Activated CD4-positive, alpha-beta T cell treated with anti-CD3 and anti-CD28 coated beads, Interleukin-2, amount 50 U/mL, for 16 hours (primary cell): ENCODE results near the gene UCK2.

Experiments used
- DNase-seq: peaks from one replicate; pipeline ENCODE4 v3.0.0-alpha.2; 2020

The UCK2 gene

DNA sequence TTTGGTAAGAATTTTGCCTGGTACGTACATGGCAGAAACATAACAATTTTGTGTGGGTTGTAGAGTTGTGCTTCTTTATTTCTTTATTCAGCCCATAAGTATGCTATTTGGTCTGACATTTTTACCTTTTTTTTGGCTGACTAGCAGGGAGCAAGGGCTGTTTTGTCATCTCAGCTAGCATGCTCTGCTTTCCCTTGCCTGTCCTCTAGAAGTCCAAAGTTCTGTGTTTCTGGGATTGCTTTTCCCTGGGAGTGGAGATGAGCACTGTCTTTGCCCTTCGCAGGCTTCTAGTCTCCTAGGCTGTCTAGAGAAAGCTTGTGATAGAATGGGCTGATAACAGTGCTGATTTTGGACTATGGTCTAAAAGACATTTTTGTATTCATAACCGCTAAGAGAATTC is 7.5 kb downstream of the UCK2 start:
- no peak for DNase-seq

DNA sequence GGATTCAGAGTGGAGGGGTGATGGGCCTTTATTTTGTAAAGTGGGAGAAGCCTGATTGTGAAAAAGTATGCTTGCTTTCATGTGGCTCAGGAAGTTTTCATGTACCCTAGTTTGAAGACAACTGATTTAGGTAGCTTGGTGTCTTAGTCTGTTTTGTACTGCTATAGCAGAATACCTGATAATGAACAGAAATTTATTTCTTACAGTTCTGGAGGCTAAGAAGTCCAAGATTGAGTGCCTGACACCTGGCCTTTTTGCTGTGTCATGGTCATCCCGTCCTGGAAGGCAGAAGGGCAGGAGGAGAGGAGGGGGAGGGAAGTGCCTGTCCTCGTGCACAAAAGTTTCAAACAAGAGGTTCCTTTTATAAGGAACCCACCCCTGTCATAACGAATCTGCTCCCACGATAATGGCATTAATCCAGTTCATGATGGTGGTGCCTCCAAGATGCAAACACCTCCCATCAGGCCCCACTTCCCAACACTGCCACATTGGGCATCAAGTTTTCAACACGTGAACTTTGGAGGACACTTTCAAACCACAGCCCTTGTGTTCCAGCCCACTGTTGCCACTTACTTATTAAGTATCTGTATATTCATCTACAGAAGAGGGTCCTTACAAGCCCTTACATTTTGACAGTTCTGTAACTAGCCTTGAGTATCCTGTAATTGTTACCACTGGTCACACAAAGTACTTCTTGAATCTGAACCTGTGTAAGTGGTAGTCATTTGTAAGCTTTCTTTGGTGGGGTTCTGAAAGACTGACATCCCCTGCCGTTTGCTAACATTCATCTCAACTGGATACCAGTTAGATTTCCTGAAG is 9.5 kb downstream of the UCK2 start:
- DNase-seq = no peak

DNA sequence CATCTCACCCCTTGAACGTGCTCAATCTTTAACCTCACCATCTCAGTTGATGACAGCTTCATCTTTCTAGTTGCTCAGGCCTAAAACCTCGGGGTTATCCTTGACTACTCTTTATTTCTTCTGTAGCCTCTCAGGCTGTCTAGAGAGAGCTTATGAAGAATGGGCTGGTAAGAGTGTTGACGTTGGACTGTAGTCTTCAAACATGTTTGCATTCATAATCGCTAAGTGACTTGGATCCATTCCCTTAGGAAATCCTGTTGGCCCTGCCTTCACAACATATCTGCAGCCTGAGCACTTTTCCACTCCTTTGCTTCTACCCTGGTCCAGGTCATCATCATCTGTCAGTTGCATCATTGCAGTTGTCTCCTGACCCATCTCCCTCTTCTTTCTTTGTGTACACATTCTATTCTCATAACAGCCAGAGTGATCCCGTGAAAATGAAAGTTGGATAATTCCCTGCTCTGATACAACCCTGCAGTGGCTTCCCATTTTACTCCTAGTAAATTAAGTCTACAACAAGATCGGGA is 10.5 kb downstream of the UCK2 start:
- DNase-seq = no peak

DNA sequence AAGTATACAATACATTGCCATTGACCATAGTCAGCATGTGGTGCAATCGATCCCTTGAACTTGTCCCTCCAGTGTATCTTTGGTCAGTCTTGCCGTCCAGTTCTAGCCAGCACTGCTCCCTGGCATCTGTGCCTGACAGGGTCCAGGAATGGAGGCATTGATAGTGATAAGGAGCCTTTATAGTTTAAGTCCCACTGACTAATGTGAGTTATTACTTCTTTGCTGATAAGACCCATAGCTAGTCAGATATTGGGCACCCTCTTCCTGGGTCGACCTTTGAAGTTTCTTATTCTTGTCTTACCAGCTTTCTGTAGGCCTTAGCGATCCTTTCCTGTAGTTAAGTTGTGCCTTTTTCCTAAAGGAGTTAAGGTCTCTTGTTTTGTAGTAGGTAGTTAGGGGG is 13.0 kb downstream of the UCK2 start:
- DNase-seq = no peak

DNA sequence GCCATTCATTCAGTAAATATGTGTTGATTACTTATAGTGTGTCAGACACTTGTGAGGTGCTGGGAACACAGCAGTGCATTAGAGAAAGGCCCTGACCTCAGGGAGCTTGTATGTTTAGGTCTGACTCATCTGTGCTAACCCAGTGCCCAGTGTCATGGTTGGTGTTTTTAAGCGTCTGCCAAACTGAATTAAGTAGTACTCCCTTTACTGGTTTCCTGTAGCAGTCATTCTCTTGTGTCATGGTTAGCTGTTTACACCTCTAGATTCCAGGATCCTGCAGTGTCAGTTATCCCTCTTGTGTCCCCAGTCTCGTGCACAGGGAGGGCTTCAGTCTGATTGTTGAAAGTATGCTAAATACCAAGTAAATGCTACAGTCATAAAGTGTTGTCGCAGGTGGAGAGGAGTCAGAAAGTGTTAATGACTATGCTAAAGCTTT is 14.2 kb downstream of the UCK2 start:
- peak; percentile 63 for DNase-seq

DNA sequence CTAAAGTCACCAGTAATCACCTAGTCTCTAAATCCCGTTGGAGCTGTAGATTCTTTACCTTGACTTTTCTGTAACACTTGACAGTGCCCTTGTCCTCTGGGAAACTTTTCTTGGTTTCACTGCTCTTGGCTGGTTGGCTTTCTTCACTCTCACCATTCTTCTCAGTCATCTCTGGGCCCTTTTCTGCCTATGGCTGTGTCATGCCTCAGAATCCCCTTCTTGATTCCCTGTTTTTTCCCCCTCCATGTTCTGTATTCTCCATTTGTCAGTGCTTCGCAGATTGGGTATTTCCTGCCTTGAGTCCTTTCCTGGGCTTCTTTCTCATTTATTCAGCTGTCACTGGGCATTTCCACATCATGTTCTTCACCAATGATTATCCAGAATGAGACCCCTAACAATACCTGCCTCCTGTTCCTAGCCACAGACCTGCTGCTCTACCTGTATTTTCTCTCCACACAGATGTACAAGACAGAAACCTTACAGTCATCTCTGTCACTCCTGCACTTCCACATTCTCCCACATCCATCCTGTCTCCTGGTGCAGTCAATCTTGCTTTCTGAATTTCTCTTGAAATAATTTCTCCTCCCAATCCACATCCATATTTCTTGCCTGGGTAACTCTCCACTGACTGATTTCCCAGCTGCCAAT is 14.7 kb downstream of the UCK2 start:
- DNase-seq = no peak

DNA sequence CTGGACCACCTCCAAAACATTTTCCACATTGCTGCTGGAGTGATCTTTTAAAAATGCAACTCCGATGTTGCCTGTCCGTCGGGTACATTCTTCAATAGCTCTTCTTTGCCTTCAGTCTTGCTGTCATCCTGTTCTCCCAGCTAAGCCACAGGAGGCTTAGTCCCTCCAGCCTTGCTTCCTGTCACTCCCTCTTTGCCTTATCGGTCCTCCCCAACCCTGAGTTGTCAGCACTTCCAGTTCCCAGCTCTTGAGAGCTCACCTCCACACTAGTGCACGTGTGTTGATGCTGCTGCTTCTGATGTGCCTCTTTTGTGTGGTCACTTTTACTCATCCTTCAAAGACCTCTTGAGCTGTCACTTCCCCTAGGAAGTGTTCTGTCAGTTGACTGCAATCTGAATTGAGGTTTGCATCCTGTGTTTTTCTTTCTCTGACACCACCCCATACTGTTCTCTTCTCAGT is 15.3 kb downstream of the UCK2 start:
- peak; percentile 72 for DNase-seq

DNA sequence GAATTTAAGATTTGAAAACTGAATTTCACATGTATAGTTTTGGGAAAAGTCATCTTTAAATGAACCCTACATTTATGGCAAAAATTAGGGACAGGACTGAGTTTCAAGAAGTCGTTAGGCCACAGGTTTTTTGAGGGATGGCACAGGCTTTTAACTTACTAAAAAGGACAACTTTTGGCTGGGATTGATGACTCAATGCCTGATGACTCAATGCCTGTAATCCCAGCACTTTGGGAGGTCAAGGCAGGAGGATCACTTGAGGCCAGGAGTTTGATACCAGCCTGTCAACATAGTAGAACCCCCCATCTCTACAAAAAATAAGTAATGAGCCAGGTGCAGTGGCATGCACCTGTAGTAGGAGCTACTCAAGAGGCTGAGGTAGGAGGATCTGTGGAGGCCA is 15.9 kb downstream of the UCK2 start:
- DNase-seq = no peak

DNA sequence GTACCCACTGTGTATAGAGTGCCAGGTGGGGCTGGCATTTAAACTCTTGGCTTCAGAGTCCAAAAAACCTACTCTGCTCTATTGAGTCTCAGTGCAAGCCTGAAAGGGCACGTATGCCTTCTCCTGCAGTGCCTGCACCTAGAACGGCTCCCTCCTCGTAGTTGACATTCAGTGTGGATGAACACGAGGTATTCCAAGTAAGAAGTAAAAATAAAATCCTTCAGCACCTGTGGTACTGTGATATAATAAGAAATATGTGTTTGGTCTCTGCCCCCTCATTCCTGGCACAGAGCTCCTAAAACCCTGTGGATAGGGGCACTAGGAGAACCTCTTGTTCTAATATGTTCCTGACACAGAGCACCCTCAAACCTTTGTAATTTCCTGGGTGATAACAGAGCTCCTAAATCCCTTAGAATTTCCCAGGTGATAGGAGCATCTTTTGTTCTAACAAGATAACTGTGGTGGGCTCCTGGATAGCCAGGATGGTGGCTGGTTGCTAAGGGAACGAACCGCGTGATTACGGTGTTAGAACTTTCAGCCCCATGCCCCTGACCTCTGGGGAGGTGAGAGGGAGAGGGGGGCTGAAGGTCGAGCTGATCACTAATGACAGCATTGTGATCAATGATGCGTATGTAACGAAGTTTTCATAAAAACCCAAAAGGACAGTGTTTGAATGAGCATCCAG is 16.8 kb downstream of the UCK2 start:
- no peak for DNase-seq

DNA sequence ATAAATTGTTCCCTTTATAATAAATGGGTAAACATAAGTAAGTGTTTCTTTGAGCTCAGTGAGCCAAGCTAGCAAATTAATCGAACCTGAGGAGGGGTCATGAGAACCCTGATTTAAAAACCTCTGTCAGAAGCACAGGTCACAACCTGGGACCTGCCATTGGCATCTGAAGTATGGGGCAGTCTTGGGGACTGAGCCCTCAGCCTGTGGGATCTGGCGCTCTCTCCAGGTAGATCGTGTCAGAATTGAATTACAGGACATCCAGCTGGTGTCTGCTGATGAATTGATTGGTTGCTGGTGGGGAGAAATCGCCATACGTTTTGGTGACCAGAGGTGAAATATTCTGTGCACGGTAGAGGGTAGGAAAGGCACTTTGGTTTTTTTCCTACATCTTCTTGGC is 17.5 kb downstream of the UCK2 start:
- DNase-seq = no peak

DNA sequence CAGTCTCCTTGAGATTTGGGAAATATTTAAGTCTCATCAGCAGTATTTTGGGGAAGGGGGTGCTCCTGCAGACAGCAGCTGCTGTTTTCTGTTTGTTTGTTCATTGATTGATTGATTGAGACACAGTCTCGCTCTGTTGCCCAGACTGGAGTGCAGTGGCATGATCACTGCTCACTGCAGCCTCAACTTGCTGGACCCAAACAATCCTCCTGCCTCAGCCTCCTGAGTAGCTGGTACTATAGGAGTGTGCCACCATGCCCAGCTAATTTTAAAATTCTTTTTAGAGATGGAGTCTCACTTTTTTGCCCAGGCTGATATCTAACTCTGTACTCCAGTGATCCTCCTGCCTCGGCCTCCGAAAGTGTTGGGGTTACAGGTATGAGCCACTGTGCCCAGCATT is 18.2 kb downstream of the UCK2 start:
- no peak for DNase-seq

DNA sequence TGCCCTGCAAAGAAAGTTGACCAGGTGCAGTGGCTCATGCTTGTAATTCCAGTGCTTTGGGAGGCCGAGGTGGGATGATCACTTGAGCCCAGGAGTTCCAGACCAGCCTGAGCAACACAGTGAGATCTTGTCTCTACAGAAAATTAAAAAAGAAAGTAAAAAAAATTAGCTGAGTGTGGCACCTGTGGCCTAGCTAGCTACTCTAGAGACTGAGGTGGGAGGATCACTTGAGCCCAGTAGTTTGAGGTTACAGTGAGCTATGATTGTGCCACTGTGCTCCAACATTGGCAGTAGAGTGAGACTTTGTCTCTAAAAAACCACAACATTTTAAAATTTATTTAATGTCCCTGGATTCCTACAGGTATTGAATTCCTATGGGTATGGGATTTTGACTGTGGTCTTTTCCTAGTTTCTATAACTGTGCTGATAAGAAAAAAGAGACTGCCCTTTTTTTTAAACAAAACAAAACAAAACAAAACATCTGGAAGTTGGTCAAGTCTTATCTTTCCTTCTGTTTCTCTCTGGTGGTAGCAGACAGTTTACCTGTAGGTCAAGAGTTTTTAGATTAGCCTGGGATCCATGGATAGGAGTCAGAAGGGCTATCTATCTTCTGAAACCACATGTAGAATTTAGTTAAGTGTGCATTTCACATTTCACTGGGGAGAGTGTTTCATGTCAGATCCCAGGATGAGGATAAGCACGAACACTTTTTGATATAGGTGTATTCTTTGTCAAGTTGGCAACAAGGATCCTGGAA is 18.8 kb downstream of the UCK2 start:
- DNase-seq = peak; percentile 16

DNA sequence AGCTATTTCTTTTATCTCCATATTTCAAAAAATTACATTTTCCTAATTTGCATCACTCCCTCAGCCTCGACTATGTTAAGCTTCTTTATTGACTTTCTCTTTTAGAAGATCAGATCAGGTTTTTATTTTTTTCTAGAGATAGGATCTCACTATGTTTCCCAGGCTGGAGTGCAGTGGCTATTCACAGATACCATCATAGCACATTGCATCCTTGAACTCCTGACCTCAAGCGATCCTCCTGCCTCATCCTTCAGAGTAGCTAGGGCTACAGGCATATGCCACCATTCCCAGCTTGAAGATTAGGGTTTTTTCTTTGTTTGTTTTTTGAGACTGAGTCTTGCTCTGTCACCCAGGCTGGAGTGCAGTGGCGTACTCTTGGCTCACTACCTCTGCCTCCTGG is 20.1 kb downstream of the UCK2 start:
- DNase-seq = no peak

DNA sequence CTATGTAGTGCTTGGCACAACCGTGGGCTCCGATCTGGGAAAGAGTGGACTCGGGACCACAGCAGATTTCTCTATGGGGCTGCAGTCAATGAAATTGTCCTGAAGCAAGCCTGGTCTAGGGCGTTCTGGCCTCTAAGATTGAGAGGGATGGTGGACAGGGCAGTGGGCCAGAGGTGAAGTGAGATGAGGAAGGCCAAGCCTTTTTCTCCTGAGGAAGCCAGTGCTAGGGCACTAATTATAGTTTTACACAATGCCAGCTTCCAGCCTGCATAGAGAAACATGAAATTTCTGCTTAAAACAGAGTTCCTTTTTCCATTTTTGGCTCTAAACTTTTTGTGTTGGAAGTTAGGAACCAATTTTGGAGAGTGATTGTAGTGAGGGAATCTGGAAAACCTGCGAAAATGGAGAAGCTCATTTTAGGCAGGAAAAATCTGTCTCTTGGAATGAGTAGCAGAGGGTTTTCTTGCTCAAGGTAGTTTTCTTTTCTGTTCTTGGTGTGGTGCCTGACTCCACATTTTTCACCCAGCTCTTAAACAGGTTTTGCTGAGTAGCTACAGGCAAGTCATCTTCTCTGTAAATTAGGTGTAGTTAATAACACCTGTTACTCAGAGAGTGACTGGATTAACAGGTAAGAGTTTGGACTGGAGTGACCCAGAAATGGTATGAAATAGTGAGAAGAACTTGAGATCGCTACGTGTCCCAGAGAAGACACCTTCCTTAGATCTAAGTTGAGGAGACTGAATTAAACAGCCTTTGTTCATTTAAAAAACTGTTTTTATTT is 22.1 kb downstream of the UCK2 start:
- DNase-seq = no peak

DNA sequence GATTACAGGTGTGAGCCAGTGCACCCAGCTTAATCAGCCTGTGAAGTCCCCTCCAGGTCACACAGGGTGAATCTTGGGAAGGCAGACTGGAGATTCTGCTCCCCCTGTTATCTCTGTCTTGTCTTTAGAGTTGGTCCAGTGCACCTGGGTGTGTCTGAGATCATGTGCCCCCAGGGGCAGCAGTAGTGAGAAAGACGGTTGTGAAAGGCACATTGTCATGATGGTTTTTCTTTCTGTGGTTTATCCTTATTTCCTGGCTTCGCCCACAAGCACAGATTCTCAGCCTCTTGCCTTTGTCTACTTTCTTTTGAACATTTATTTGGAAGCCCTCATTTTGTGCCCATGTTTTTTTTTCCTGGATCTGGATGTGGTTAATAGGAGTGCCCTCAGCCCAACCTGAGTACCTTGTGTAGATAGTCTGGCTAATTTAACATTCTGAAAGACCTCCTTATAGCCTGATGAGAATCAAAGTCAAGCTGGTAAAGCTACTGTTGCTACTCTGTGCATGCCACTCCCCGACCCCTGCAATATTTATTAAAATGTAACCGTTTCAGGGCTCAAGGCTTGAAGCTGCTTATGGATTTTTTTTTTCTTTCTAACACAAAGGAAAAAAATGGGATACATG is 23.7 kb downstream of the UCK2 start:
- DNase-seq = peak; percentile 52

DNA sequence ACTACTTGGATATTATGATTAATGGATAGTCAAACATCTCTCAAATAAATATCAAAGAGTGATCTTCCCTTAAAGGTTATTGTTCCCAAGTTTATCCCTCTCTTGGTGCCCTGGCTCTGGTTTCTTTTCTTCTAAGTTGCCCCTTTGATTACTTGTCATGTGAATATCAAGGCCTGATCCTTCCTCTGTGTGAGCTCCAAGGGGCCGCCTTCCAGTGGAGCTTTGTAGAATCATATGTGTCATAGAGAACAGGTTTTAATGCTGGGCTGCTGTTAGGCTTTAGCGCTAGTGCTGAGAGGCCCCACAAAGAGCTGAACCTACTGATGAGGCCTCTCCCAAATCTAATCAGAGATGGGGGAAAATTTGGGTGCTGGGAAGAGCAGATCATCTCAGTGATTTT is 25.5 kb downstream of the UCK2 start:
- no peak for DNase-seq

DNA sequence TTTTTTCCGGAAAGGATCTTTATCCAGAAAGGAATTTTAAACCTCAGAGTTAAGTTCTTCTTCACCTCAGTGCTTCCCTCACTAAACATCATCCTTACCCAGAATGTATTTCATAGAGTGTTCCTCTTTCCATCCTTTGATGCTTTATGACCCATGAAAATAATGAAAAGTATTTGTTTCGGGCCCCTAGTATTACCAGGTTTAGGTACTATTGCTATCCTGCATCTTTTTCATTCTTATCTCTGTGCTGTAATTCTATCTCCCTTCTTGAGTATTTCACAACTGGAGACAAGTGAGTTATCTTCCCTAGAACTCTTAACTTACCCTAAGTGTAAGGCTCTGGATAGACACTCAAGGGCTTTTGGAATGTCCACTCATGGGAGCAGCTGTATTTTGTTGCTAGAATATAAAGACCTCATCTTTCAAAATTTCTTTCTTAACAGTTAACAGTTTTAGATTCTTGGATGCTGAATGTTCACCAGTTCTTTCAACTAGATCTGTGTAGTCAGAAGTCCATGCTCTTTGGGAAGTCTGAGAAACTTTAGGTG is 26.2 kb downstream of the UCK2 start:
- DNase-seq = no peak

DNA sequence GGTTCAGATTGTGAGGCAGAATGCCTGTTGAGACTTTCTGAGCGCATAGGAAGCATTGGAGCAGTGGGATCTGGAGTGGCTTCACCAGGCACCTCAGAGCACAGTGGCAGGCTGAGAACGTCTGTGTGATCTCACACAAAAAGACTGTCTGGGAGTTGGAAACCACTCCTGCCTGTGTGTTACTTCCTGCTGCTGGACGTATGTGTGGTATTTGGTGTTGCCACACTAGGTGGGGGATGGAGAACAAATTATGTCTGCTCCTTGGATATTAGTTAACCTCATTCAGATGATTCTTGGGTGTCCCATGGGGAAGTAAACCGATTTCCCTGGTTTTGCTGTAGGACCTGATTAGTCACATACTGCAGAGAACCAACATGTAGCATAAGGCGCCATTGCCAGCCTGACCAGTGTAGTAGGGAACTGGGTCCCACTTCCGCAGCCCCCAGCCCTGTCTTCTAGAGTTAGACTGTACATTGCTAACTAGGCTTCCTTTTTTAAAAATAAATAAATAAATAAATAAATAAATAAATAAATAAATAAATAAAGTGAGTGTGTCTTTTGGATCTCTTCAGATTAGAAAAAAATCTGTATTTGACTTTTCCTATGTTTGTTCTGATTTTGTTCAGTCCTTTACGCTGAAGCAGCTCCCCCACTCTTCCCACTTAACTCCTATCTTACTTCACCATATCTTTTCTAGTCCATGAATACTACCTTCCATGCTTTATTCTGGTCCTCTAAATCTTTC is 26.9 kb downstream of the UCK2 start:
- DNase-seq = peak; percentile 21

DNA sequence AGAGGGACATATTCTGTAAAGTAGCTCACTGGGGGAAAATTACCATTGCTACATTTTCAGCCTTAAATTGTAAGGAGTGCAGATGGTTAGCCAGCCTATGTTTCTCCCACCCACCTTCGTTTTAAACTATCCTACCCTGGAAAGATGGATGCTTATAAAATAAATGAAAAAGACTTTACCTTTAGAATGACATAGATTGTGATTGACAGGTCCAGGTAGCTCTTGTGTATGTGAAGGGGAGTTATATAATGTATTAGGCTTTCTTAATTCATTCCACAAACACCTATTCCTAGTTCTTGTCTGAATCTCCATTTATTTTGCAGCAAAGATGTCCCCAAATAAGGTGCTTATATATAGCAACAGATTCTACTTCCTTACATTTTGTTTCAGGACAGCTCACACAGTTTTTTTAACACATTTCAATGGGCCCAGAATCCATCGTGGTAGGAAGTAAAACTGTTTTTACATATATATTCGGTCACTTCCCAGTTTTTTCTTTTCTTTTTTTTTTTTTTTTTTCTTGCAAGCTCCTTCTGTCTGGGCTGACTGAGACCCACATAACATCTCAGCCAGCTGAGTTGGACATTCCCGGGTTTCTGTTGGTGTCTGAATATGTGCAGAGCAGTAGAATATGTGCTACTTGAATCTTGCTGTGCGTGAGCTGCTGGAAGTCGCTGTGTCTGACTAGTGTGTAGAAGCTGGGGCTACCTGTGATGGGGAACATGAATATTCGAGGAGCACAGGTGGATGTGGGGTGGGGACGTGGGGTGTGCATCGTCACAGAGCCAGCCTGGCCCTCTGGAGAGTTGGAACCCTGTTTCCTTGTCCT is 27.8 kb downstream of the UCK2 start:
- DNase-seq = no peak

DNA sequence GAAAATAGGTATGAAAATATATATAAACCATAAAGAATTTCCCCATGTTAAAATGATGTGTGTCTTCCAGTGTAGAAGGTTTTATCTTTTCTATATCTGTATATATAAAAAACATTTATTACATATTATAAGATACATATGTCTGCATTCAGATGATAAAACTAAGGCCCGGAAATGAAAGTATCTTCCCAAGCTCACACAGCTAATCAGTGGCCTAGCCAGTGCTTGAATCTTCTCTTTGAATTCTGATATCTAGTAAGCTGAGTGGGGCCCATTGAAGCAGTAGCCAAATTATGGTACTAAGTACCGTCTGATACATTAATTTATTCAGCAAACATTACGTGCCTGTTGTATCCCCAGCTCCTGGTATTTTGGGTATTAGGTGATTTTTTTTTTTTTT is 28.6 kb downstream of the UCK2 start:
- DNase-seq = no peak
